ENCODE results near the gene SYTL1.

The SYTL1 gene

GRCh38 chr1:27395441-27396195 lies 53.8 kb downstream of the SYTL1 start:
- peak; percentile 79 for TF ChIP-seq CTCF (IDR thresholded peaks at IDR 0.05; ENCODE audit: low read depth, low read length)

GRCh38 chr1:27397110-27397509 lies 55.3 kb downstream of the SYTL1 start:
- H3K4me1 ChIP-seq: peaks cover under 1% of the 10 kb centered on the region; the same call in 1 of the 2 replicates
- no peaks in the 10 kb centered on the region for H3K9me3 ChIP-seq
- no peak overlapping the region for H3K4me3 ChIP-seq (ENCODE audit: low read depth, low read length)
- H3K36me3 ChIP-seq: no peaks in the 10 kb centered on the region
- TF ChIP-seq CTCF (IDR thresholded peaks at IDR 0.05; ENCODE audit: low read depth, low read length): no peak
- no peak for DNase-seq
- H3K27me3 ChIP-seq: no peaks in the 10 kb centered on the region

More at GRCh38 chr1:27395441-27396195, 53.8 kb downstream of the SYTL1 start:
- Histone ChIP-seq H3K27me3 (no peaks in the 10 kb centered on the region), H3K9me3 (no peaks in the 10 kb centered on the region), H3K36me3 (no peaks in the 10 kb centered on the region), H3K4me3 (ENCODE audit: low read depth, low read length) (no peak overlapping the region), H3K4me1 (peaks cover 4% of the 10 kb centered on the region; the same call in 1 of the 2 replicates)
- DNase-seq: peak; percentile 51

- H3K36me3 ChIP-seq: no peaks in the 10 kb centered on the region
- no peak for TF ChIP-seq CTCF (IDR thresholded peaks at IDR 0.05; ENCODE audit: low read depth, low read length)
- no peak for DNase-seq
- no peaks in the 10 kb centered on the region for H3K4me1 ChIP-seq
- no peaks in the 10 kb centered on the region for H3K27me3 ChIP-seq
- H3K4me3 ChIP-seq (ENCODE audit: low read depth, low read length): no peak overlapping the region
- H3K9me3 ChIP-seq: no peaks in the 10 kb centered on the region
Measured at GRCh38 chr1:27397749-27398148, 55.9 kb downstream of the SYTL1 start.

- no peaks in the 10 kb centered on the region for H3K27me3 ChIP-seq
- TF ChIP-seq CTCF (IDR thresholded peaks at IDR 0.05; ENCODE audit: low read depth, low read length): no peak
- no peak overlapping the region for H3K4me3 ChIP-seq (ENCODE audit: low read depth, low read length)
Measured at GRCh38 chr1:27398405-27399149, 56.8 kb downstream of the SYTL1 start.

GRCh38 chr1:27399251-27400025 lies 57.6 kb downstream of the SYTL1 start:
- no peaks in the 10 kb centered on the region for H3K9me3 ChIP-seq
- DNase-seq: no peak
- no peak for TF ChIP-seq CTCF (IDR thresholded peaks at IDR 0.05; ENCODE audit: low read depth, low read length)
- H3K4me3 ChIP-seq (ENCODE audit: low read depth, low read length): no peak overlapping the region
- H3K4me1 ChIP-seq: no peaks in the 10 kb centered on the region
- no peaks in the 10 kb centered on the region for H3K27me3 ChIP-seq
- H3K36me3 ChIP-seq: no peaks in the 10 kb centered on the region

More at GRCh38 chr1:27398405-27399149, 56.8 kb downstream of the SYTL1 start:
- no peak for DNase-seq
- no peaks in the 10 kb centered on the region for H3K36me3 ChIP-seq
- H3K4me1 ChIP-seq: no peaks in the 10 kb centered on the region
- no peaks in the 10 kb centered on the region for H3K9me3 ChIP-seq
